8988T (cell line): ENCODE data around the gene RNF167.

Experiments
- DNase-seq: peaks from one replicate; pipeline ENCODE4 v3.0.0; 2011

RNF167 gene

GRCh38 chr17:4986951-4987766 is 47.1 kb downstream of the RNF167 start, which contains the start of gene CAMTA2:
CAMTA2 (minus strand) TSS chr17:4987675; CDS start chr17:4986222, 1,453 bp downstream.
- DNase-seq = peak; percentile 76

GRCh38 chr17:4987767-4988567 is 47.9 kb downstream of the RNF167 start:
- no peak for DNase-seq

- no peak for DNase-seq
These were observed 54.1 kb downstream of the RNF167 start for GRCh38 chr17:4994081-4994595.
